COLO668 (cell line): ENCODE measurements around the gene LYZL1.
"Not testable (repeated sequence)": the region's sequence is repeated elsewhere in the genome, so short reads cannot be mapped to it uniquely, and the experiment has no call there.

Experiments used
- DNase-seq: peaks from one replicate; lab custom pipeline; 2025; ENCODE audit not compliant: unreplicated experiment; lab: John Stamatoyannopoulos, UW

The LYZL1 gene

GRCh38 chr10:29259498-29259897 is 29.4 kb upstream of the LYZL1 start:
- no peak for DNase-seq

DNA sequence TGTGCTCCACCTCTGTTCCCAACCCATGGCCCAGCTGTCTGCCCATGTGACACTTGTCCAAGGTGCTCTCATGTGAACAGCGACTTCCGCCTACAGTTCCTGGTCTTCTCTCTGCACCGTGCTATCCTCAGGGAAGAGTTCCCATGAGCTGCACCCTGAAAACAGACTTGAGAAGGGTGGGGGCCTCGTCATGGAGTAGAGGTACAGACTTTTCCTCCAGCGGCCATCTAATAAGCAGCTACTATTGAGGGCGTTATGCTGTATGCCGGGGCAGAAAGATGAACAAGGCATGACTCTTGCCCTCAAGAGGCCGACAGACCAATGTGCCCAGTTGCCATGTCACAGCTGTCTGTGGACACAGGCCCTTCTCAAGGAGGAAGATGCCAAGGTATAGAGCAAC is 25.4 kb upstream of the LYZL1 start:
- DNase-seq: no peak

DNA sequence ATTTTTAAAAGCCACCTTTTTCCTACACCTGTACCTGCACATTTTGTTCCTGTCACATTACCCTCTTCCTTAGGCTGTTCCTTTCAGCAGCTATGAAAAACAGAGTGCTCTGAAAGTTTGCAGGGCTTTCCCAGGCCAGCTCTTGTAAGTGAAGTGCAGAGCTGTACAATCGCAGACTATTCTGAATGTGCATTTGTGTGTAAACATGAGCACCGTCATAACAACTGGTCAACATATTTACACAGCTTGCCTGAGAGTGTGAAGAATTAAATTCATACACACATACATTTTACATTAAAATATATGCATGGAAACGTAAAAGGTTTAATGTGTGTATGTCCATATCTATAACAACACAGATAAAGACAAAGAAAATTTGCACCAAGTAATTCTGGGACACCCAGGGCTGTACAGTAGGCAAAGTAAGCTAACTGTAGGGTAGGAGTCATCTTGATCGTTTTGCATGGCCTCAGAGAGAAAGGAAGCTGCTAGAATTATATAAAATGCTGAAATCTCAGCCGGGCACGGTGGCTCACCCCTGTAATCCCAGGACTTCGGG is 23.6 kb upstream of the LYZL1 start:
- no peak for DNase-seq

DNA sequence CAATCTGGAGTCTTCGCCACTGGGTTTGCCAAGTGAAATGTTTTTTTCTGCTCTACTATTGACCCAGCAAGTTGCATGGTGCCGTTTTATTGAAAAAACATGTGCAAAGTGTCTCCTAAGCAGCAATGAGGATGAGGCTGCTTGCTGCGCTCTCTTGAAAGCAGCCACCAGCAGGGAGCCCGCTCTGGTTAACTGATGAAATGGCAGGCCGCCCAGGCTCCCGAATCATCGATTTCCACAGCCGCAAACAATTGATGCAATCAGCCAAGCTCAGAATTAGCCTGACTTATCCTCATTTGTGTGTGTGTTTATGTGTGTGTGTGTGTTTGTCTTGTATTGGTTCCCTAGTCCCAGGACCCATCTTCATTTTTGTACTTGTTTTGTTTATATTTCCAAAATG is 22.2 kb upstream of the LYZL1 start:
- DNase-seq: no peak

- DNase-seq: no peak
Observed at GRCh38 chr10:29268011-29268410, 20.9 kb upstream of the LYZL1 start.

DNA sequence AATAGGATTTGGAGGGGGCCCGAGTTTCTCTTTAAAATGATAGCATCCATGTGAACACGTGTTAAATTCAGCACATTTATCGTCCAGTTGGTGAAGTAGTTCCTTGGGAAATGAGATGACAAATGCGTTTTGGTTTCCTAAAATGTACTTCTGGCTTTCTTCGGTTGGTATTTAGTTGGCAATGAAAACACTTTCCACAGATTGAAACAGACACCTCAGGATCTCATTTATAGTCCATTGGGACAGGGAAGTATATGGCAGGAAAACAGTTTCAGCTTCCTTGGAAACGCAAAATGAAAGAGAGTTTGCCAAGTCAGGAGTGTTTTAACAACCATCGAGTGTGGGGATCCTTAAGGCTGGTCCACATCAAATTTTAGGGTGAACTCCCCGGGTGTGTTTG is 19.4 kb upstream of the LYZL1 start:
- no peak for DNase-seq

DNA sequence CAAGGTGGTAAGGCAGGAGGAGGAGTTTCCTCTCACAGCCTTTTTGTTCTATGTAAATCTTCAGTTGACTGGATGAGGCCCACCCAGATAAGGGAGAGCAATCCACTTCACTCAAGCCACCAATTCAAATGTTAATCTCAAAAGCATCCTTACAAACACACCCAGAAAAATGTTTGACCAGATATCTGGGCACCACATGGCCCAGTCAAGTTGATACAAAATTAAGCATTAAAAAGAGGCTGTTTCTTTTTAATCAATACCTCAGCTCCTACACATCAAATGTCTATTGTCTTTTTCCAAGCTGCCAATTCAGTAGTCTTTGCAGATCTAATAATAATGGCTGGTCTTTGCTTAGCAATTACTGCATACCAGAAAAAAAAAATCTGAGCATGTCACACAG is 18.0 kb upstream of the LYZL1 start:
- no peak for DNase-seq

- DNase-seq: no peak
Observed at GRCh38 chr10:29271877-29272276, 17.0 kb upstream of the LYZL1 start.

DNA sequence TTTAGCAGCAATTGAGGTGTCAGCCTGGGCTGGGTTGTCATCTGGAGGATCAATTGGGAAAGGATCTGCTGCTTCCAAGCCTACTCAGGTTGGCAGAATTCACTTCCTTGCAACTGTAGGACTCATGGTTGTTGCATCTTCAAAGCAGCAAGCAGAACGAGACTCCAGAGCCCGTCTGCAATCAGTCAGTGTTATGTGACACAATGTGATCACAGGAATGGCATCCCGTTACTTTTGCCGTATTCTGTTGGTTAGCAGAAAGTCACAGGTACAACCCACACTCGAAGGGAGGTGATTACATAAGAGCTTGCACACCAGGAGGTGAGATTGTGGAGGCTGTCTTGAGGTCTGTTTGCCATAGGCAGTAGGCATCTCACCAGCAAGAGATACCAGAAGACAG is 15.4 kb upstream of the LYZL1 start:
- no peak for DNase-seq

DNA sequence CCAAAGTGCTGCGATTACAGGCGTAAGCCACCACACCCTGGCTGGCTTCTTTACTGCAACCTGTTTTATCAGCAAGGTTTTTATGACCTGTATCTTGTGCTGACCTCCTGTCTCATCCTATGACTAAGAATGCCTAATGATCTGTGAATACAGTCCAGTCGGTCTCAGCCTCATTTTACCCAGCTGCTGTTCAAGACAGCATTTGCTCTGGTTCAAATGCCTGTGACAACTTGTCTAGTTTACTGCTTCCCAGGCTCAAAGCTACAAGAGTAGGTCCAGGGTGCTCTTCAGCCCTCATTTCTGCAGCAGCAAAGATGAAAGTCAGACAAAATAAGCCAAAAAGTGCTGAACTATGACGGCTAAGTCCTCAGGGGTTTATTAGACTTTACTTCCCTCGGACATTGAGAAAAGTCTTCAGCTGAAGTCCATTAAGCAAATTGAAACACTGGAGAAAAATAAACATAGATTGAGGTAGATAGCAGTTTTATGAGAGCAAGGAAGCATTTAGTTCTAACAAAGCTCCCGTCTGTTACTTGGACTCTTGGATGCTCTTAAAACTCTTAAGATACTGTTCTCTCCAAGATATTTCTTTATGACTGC is 12.5 kb upstream of the LYZL1 start:
- no peak for DNase-seq

DNA sequence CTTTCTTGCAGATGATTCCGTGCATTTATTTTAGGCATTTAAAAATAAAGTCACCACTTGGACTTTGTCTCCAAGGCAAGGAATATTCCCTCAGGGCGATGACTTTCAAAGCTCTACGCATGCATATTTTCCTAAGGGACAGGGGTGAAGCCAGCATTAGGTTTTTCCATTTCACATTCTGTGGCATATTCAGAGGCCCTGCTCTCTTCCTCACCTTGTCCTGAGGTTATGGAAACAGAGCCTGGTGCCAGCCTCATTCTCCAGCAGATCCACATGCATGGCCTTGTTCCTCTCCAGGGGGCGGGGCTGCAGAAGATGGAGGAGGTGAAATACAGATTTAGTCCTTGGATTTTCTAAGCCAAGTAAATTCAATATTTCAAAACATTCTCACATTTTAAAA is 11.6 kb upstream of the LYZL1 start:
- DNase-seq: no peak

GRCh38 chr10:29279779-29280487 is 8.9 kb upstream of the LYZL1 start:
- no peak for DNase-seq

DNA sequence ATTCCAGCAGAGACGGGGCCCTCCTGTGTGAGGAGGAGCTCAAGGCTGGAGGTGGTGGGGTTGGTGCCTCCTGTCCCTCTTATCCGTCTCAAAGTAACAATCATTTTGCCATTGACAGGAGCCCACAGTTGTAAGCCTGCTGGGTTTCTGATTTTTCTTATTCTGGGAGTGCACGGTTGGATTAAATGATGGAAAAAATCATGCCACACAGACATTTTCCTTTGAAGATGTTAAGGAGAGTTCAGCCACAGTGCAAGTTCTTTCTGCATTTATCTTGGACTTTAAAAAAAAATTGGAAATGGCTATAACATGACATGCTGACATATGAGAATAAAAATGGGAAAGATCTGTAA is 8.4 kb upstream of the LYZL1 start:
- DNase-seq: no peak

DNA sequence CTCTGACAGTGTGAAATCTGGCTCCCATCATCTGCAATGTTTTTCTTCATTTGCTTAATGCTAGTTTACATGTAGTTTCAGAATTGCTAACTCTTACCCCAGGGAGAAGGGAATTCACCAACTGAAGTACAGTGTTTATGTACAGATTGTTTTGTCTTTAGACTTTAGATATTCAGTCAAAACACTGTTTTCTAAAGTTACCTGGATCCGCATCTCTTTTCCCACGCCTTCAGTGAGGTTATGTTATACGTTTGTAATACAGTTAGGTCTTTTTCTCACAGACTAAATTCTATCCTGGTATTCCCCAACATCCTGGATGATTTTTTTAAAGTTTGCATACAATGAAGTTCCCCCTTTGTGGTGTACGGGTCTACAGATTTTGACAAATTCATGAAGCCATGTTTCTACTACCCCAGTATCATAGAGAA is 3.2 kb upstream of the LYZL1 start:
- DNase-seq: no peak

DNA sequence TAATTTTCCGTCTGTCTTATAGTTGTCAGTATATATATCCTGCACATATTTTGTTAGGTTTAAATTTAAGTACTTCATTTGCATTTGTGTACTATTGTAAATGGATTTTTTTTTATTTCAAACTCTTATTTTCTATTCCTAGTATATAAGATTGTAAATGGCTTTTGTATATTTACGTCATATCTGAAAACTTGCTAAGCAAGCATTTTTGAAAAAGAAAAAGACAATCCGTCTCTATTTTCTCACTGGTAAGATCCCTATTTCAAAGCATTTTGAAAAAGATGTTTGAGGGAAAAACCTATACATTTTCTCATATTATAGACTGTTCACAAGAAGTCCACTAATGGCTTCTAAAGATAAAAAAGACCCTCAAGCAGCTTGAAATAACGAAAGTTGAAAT is 1.2 kb upstream of the LYZL1 start:
- DNase-seq: no peak

DNA sequence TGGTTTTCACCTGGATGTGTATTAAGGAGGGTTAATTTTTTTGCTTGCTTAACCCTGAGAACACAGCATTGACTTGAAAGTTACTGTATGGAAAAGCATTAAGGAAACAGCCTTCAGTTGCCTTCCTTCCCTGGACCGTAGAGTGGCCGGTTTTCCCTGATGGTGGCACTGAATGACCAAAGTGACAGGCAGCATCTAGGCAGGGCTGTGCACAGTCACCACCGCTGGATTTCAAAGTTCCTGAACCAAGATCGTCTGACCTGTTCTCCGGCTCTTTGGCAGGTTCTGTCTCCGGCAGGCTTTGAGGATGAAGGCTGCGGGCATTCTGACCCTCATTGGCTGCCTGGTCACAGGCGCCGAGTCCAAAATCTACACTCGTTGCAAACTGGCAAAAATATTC is 2.7 kb downstream of the LYZL1 start:
- DNase-seq: not testable (repeated sequence)

GRCh38 chr10:29292406-29292805 is 3.5 kb downstream of the LYZL1 start:
- DNase-seq: not testable (repeated sequence)

DNA sequence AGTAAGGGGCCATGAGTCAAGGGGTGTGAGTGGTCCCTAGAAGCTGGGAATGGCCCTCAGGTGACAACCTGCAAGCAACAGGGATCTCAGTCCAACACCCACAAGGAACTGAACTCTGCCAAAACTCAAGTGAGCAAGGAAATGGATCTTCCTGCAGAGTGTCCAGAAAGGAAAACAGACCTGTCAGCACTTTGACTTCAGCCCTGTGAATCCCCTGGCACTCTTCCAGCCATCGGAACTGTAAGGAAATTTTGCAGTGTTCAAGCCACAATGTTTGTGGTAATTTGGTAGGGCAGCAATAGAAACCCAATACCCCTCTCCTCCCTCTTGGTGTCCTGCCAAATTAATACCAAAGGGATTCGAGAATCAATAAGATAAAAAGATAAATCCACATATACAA is 6.9 kb downstream of the LYZL1 start:
- DNase-seq: no peak

DNA sequence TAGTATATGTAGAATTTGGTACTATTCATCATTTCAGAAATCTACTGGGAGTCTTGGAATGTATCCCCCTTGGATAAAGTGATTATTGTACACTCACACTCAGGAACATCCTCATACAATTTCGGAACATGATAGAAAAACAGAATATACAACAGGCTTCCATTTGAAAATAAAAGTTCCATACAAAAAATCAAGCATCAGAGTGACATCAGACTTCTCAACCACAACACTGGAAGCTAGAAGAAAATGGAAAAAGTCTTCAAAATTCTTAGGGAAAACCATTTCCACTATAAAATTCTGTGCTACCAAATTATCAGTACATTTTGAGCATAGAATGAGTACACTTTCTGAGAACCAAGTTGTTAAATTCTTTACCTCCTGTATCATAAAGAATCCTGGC is 8.8 kb downstream of the LYZL1 start:
- DNase-seq: no peak

GRCh38 chr10:29301359-29301910 is 12.6 kb downstream of the LYZL1 start:
- DNase-seq: no peak

DNA sequence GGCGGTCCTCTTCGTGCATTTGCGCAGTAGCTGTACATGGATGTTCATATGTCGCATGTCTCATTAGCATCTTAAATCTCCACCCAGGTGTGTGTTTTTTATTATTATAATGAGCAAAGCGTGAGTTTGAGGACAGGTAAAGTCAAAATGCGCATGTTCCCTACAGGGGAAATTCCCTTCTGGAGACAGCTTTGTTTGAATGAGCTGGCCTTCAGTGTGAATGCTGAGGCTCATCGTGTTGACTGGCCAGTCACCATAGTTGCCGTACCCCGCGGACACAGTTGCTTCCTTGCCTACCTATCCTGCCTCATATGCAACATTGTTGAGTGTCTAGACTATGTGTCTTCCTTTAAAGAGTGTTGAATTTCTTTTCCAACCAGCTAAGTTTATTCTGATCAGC is 13.6 kb downstream of the LYZL1 start:
- no peak for DNase-seq

DNA sequence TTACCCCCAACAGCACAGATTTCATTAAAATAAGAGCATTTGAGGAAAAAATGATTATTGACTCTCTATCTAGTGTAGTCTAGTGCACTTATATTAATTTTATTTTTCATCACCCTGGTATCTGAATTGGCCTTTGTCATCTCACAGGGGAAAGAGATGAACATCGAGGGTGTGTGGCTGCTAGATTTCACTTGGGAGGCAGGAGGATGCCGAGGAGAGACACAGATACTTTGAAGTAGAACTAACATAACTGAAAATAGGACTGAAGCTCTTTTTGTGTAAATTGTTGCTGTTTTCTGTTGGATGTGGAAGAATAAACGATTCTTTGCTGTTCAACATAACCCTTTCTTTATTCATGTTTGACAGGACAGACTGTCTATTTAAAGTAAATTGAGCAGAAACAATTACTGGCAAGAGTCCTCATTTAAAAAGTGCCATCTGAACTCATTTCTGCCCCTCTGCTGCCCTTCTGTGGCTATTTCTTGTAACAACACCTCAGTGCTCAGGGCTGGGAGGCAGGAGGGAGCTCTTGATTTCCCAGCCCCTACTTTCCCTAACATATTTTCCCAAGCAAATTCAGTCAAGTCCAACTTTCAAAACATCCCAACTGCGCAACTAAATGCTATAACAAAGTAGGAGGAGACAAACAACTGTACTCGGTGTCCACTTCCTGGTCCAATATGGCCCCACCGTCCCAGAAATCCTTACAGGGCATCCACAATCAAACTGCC is 15.6 kb downstream of the LYZL1 start:
- DNase-seq: peak; percentile 21
